GM23338 (cell line): Measurements from ENCODE around the gene COMMD3. TPM values are rescaled to one million over a fixed set of nuclear protein-coding genes. Genes with fewer than 3 reads are reported as not detected.
"Not testable (repeated sequence)": the region's sequence is repeated elsewhere in the genome, so short reads cannot be mapped to it uniquely, and the experiment has no call there.

Experiments used
- ATAC-seq: fragments of 200-7000 bp; cut with Tn5 transposase; 3 replicates; pipeline ENCODE4 v1.9.1; 2020
- DNase-seq: peaks from one replicate; pipeline ENCODE4 v3.0.0-alpha.2; 2015; ENCODE audit warnings: low spot score
- H2AFZ ChIP-seq: fragments of 200-600 bp; sonication (generic); 2 replicates; pipeline ENCODE4 v1.8.0; 2016; ENCODE audit warnings: antibody characterized with exemption, mild to moderate bottlenecking, moderate library complexity
- H3F3A ChIP-seq: fragments of 200-600 bp; sonication (generic); replicated peaks from 2 replicates; pipeline ENCODE4 v1.8.0; 2017; ENCODE audit warnings: antibody characterized with exemption, mixed run types, low read depth
- H3K27ac ChIP-seq: fragments of 200-600 bp; sonication (generic); 2 replicates; pipeline ENCODE4 v1.6.1; 2016; ENCODE audit warnings: low read depth
- H3K27me3 ChIP-seq: fragments of 200-600 bp; sonication (generic); 2 replicates; pipeline ENCODE4 v1.8.0; 2016; ENCODE audit warnings: mild to moderate bottlenecking, mixed run types, moderate library complexity; ENCODE audit not compliant: insufficient read depth
- H3K36me3 ChIP-seq: fragments of 200-600 bp; sonication (generic); 2 replicates; pipeline ENCODE4 v1.8.0; 2016; ENCODE audit warnings: mild to moderate bottlenecking; ENCODE audit not compliant: insufficient read depth
- H3K4me1 ChIP-seq: fragments of 200-600 bp; sonication (generic); 2 replicates; pipeline ENCODE4 v1.8.0; 2016; ENCODE audit warnings: mild to moderate bottlenecking, moderate library complexity; ENCODE audit not compliant: insufficient read depth
- H3K4me2 ChIP-seq: fragments of 200-600 bp; sonication (generic); 2 replicates; pipeline ENCODE4 v1.7.1; 2017; ENCODE audit warnings: mixed run types
- H3K4me3 ChIP-seq: fragments of 200-600 bp; sonication (generic); 2 replicates; pipeline ENCODE4 v1.6.1; 2016; ENCODE audit warnings: mixed run types
- H3K79me2 ChIP-seq: fragments of 200-600 bp; sonication (generic); replicated peaks from 2 replicates; pipeline ENCODE4 v1.8.0; 2017; ENCODE audit warnings: mild to moderate bottlenecking; ENCODE audit not compliant: insufficient read depth
- H3K9me2 ChIP-seq: fragments of 200-600 bp; sonication (generic); 2 replicates; pipeline ENCODE4 v1.8.0; 2017; ENCODE audit not compliant: insufficient read depth
- H4K20me1 ChIP-seq: fragments of 200-600 bp; sonication (generic); replicated peaks from 2 replicates; pipeline ENCODE4 v1.8.0; 2017; ENCODE audit warnings: mild to moderate bottlenecking; ENCODE audit not compliant: insufficient read depth
- H3K27ac Mint-ChIP-seq: 2 replicates; pipeline ENCODE4 v1.8.0; 2020; ENCODE audit warnings: inconsistent platforms, mild to moderate bottlenecking, moderate library complexity, mixed read lengths
- H3K27me3 Mint-ChIP-seq: 3 replicates; pipeline ENCODE4 v1.8.0; 2022; ENCODE audit warnings: low read depth, mild to moderate bottlenecking, moderate library complexity, mixed read lengths, inconsistent platforms; ENCODE audit not compliant: insufficient read depth, poor library complexity
- H3K36me3 Mint-ChIP-seq: 3 replicates; pipeline ENCODE4 v1.8.0; 2021; ENCODE audit warnings: low read depth, mild to moderate bottlenecking, inconsistent platforms, moderate library complexity, mixed read lengths
- H3K4me1 Mint-ChIP-seq: 3 replicates; pipeline ENCODE4 v1.8.0; 2020; ENCODE audit warnings: mild to moderate bottlenecking, inconsistent platforms, mixed read lengths
- H3K4me3 Mint-ChIP-seq: 3 replicates; pipeline ENCODE4 v1.8.0; 2021; ENCODE audit warnings: moderate library complexity, mild to moderate bottlenecking, inconsistent platforms, mixed read lengths
- H3K9me3 Mint-ChIP-seq: 3 replicates; pipeline ENCODE4 v1.8.0; 2020; ENCODE audit warnings: moderate library complexity, mild to moderate bottlenecking, inconsistent platforms, mixed read lengths
- CREB1 ChIP-seq: fragments of 250-450 bp; sonication (Bioruptor Pico); IDR thresholded peaks from 2 replicates; pipeline ENCODE4 v1.5.0; 2020; ENCODE audit warnings: low read depth, mild to moderate bottlenecking, moderate library complexity
- EZH2phosphoT487 ChIP-seq: fragments of 200-600 bp; sonication (generic); IDR thresholded peaks from one replicate; pipeline ENCODE4 v1.8.1; 2018; ENCODE audit warnings: antibody characterized with exemption; ENCODE audit not compliant: unreplicated experiment
- JUNB ChIP-seq: IDR thresholded peaks from one replicate; pipeline ENCODE4 v1.6.1; 2016; ENCODE audit warnings: antibody characterized with exemption; ENCODE audit not compliant: unreplicated experiment
- NANOG ChIP-seq: IDR thresholded peaks from 2 replicates; pipeline ENCODE4 v1.6.1; 2016; ENCODE audit warnings: antibody characterized with exemption, borderline replicate concordance
- POLR2AphosphoS5 ChIP-seq: IDR thresholded peaks from 2 replicates; pipeline ENCODE4 v1.6.1; 2016; ENCODE audit warnings: antibody characterized with exemption, low read depth
- polyA plus RNA-seq: library from polyadenylated mRNA; unstranded; fragments of >200 nt; fragmentation: Nextera tagmentation; extraction: Ambion mirVana; gene quantifications from 2 replicates; pipeline ENCODE4 v1.2.1, GENCODE V29; 2016
- total RNA-seq: library from RNA; depleted of rRNA; stranded (reverse); fragments of >200 nt; shearing (Covaris generic); gene quantifications from 2 replicates; pipeline ENCODE4 v1.2.3, GENCODE V29; 2014
- TF ChIP-seq, protein P1 (sequence below), 2 experiments: fragments of 200-600 bp in 1 of 2; sonication (generic) in 1 of 2; conservative IDR thresholded peaks; 2 replicates each; pipeline versions ENCODE4 v1.5.1 to v1.6.1; 2016 to 2017; ENCODE audit warnings: antibody characterized with exemption in 2 of 2, low read depth in 2 of 2, mild to moderate bottlenecking in 2 of 2, moderate library complexity in 1 of 2
- TF ChIP-seq, protein P2 (sequence below): IDR thresholded peaks from one replicate; pipeline ENCODE4 v1.6.1; 2018; ENCODE audit warnings: antibody characterized with exemption; ENCODE audit not compliant: unreplicated experiment

Gene COMMD3
- total and polyA plus RNA-seq, 2 experiments from 2014 or later: 1.1 to 5.2 TPM

DNA sequence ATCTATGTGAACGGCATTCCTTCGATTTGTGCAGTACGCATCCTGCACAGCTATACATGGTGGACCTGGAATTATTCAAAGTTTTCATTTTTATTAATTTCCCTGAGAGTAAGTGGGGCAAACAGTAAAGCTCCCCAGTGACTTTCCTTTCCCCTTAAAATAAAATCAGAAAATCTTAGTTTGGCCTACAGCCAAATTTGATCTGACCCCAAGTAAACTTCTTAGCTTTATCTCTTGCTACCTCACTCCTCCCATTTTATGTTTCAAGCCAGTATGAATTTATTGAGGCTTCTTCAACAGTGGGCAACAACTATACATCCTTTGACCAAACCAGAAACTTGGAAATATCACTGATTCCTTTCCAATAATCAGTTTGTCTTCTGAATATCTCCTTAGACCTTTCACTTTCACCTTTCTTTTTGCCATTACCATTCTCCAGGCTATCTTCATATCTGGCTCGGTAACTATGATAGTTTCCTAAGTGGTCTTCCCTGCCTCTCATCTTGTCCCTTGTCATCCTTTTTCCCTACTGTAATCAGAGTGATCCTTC, 40.2 kb downstream of the COMMD3 start (continued):
- TF ChIP-seq POLR2AphosphoS5: no peak
- TF ChIP-seq, protein P1, sequence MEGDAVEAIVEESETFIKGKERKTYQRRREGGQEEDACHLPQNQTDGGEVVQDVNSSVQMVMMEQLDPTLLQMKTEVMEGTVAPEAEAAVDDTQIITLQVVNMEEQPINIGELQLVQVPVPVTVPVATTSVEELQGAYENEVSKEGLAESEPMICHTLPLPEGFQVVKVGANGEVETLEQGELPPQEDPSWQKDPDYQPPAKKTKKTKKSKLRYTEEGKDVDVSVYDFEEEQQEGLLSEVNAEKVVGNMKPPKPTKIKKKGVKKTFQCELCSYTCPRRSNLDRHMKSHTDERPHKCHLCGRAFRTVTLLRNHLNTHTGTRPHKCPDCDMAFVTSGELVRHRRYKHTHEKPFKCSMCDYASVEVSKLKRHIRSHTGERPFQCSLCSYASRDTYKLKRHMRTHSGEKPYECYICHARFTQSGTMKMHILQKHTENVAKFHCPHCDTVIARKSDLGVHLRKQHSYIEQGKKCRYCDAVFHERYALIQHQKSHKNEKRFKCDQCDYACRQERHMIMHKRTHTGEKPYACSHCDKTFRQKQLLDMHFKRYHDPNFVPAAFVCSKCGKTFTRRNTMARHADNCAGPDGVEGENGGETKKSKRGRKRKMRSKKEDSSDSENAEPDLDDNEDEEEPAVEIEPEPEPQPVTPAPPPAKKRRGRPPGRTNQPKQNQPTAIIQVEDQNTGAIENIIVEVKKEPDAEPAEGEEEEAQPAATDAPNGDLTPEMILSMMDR (conservative IDR thresholded peaks at IDR 0.05; ENCODE audit: low read depth in 2 of 2): no peak

DNA sequence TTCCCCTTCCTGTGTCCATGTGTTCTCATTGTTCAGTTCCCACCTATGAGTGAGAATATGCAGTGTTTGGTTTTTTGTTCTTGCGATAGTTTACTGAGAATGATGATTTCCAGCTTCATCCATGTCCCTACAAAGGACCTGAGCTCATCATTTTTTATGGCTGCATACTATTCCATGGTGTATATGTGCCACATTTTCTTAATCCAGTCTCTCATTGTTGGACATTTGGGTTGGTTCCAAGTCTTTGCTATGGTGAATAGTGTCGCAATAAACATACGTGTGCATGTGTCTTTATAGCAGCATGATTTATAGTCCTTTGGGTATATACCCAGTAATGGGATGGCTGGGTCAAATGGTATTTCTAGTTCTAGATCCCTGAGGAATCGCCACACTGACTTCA, 41.6 kb downstream of the COMMD3 start:
- H3K9me3 Mint-ChIP-seq, H3K27me3 ChIP-seq, H3K4me3 Mint-ChIP-seq, H3K4me2 ChIP-seq, H3K4me1 ChIP-seq, H3K36me3 Mint-ChIP-seq, H3K36me3 ChIP-seq, H3F3A ChIP-seq, H2AFZ ChIP-seq, H3K9me2 ChIP-seq, H3K79me2 ChIP-seq, ATAC-seq, H4K20me1 ChIP-seq, H3K27ac ChIP-seq, H3K27me3 Mint-ChIP-seq, H3K27ac Mint-ChIP-seq, H3K4me1 Mint-ChIP-seq, H3K4me3 ChIP-seq, DNase-seq: not testable (repeated sequence)

DNA sequence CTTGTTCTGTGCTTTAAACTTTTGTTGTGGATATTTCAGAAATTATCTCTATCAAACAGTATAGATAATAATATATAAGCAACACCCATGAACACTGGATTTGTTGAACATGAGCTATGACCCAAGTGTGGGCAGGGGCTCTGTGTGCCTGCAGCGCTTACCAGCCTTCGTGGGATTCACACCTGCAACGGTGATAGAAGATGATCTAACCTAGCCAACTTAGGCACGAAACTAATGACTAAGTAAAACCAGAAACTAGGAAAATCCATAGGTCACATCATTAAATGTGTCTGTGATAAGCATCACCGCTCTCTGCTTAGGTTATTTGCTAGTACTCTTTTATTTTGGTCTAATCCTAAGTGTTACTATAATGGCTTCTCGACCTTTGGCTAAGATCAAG, 47.1 kb downstream of the COMMD3 start:
- TF ChIP-seq CREB1: no peak
- no peaks in the 10 kb centered on the region for H3F3A ChIP-seq
- H2AFZ ChIP-seq: no peak overlapping the region
- Mint-ChIP-seq H3K27me3 (no peaks in the 10 kb centered on the region), H3K27ac (no peak overlapping the region), H3K4me3 (no peak overlapping the region), H3K9me3 (no peaks in the 10 kb centered on the region), H3K4me1 (peaks cover 3% of the 10 kb centered on the region; the same call in 1 of the 3 replicates), H3K36me3 (no peaks in the 10 kb centered on the region)
- no peak for ATAC-seq
- DNase-seq: no peak
- no peaks in the 10 kb centered on the region for H4K20me1 ChIP-seq
- H3K4me2 ChIP-seq: no peak overlapping the region
- H3K4me3 ChIP-seq: no peak overlapping the region
- no peaks in the 10 kb centered on the region for H3K9me2 ChIP-seq
- H3K79me2 ChIP-seq: no peaks in the 10 kb centered on the region
- no peaks in the 10 kb centered on the region for H3K27me3 ChIP-seq
- H3K36me3 ChIP-seq: no peaks in the 10 kb centered on the region
- no peaks in the 10 kb centered on the region for H3K4me1 ChIP-seq
- no peak overlapping the region for H3K27ac ChIP-seq

DNA sequence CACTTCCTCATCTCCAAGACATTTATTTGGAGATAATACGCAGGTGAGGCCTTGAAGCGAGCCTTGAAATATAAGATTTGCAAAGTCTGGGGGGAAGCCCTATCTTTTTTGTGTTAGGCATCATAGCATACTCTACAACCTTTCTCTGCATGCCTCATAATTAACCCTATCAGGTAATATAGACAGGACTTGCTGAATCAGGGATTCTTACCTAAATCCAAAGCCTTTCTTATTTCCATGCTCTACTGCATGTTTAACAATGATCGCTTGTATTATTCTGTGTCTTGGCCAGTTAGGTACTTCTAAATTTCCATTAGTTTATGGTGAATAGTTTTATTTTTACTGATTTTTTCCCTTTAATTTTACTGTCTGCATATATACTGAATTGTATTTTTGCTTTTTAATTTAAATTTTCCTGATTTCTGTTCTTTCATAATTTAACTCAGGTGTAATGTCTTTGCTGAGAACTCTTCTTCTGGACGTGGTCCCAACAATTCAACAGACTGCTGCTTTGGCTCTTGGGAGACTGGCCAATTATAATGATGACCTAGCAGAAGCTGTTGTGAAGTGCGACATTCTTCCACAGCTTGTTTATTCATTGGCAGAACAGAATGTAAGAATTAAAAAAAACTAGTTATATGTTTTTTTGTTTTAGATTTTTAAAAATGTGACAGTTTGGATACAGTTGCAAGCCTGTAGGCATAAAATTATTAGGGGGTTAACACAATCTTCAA, 48.4 kb downstream of the COMMD3 start:
- Histone ChIP-seq H3K27ac (no peak overlapping the region), H3K4me2 (no peak overlapping the region), H4K20me1 (no peaks in the 10 kb centered on the region), H3K36me3 (no peaks in the 10 kb centered on the region), H3K9me2 (no peaks in the 10 kb centered on the region), H3K4me1 (no peaks in the 10 kb centered on the region), H3K79me2 (no peaks in the 10 kb centered on the region), H3K27me3 (no peaks in the 10 kb centered on the region), H2AFZ (no peak overlapping the region), H3K4me3 (no peak overlapping the region), H3F3A (no peaks in the 10 kb centered on the region)
- peaks cover 3% of the 10 kb centered on the region; the same call in 1 of the 3 replicates for H3K4me1 Mint-ChIP-seq
- no peak for TF ChIP-seq NANOG
- no peak for TF ChIP-seq CREB1
- TF ChIP-seq, protein P2, sequence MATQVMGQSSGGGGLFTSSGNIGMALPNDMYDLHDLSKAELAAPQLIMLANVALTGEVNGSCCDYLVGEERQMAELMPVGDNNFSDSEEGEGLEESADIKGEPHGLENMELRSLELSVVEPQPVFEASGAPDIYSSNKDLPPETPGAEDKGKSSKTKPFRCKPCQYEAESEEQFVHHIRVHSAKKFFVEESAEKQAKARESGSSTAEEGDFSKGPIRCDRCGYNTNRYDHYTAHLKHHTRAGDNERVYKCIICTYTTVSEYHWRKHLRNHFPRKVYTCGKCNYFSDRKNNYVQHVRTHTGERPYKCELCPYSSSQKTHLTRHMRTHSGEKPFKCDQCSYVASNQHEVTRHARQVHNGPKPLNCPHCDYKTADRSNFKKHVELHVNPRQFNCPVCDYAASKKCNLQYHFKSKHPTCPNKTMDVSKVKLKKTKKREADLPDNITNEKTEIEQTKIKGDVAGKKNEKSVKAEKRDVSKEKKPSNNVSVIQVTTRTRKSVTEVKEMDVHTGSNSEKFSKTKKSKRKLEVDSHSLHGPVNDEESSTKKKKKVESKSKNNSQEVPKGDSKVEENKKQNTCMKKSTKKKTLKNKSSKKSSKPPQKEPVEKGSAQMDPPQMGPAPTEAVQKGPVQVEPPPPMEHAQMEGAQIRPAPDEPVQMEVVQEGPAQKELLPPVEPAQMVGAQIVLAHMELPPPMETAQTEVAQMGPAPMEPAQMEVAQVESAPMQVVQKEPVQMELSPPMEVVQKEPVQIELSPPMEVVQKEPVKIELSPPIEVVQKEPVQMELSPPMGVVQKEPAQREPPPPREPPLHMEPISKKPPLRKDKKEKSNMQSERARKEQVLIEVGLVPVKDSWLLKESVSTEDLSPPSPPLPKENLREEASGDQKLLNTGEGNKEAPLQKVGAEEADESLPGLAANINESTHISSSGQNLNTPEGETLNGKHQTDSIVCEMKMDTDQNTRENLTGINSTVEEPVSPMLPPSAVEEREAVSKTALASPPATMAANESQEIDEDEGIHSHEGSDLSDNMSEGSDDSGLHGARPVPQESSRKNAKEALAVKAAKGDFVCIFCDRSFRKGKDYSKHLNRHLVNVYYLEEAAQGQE: no peak
- TF ChIP-seq JUNB: no peak
- no peak for TF ChIP-seq EZH2phosphoT487
- H3K27me3 Mint-ChIP-seq: no peaks in the 10 kb centered on the region
- H3K27ac Mint-ChIP-seq: no peak overlapping the region
- no peaks in the 10 kb centered on the region for H3K9me3 Mint-ChIP-seq
- DNase-seq: no peak
- no peaks in the 10 kb centered on the region for H3K36me3 Mint-ChIP-seq
- no peak overlapping the region for H3K4me3 Mint-ChIP-seq
- ATAC-seq: no peak
